Measurements from ENCODE around the gene MIF4GD.

DNA sequence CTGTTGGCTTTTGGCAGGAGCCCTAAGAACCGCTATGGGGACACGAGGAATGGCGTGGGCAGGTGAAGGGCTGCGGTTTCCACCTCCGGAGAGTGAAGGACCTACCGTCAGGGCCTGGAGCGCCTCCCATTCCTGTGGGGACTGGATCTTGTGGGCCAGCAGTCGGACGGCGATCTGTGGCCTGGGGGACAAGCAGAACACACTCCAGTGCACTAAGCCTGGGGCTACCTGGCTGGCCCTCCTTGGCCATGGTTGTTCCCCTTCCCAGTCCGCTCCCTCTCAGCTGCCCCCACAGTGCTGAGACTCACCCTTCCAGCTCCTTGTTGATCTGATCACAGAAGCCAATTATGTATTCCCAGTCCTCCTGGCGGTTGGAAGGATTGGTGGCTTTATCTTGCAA is 24.6 kb downstream of the MIF4GD start:
- TF ChIP-seq SPI1 (IDR thresholded peaks at IDR 0.05; ENCODE audit: low read depth, low read length) (no peak), POLR2AphosphoS5 (IDR thresholded peaks at IDR 0.05; ENCODE audit: low read depth, low read length) (no peak), POLR2A (IDR thresholded peaks at IDR 0.05; ENCODE audit: low read depth, low read length) (no peak)
